NCI-H510A (cell line): Measurements from ENCODE around the gene SLC35E2B.

ENCODE experiments used
- DNase-seq: peaks from one replicate; lab custom pipeline; 2025; lab: John Stamatoyannopoulos, UW

Gene SLC35E2B

GRCh38 chr1:1609822-1610485 is 82.6 kb downstream of the SLC35E2B start:
- no peak for DNase-seq
